Thoracic aorta (tissue), 2 donors: ENCODE data around the gene USF3. TPM values are rescaled to one million over a fixed set of nuclear protein-coding genes. Genes with fewer than 3 reads are reported as not detected.

ENCODE experiments used
- ATAC-seq: fragments of 150-250 bp; one replicate; pipeline ENCODE4 v1.8.0; 2017; ENCODE audit warnings: low read depth; ENCODE audit not compliant: insufficient number of reproducible peaks, low FRiP score
- DNase-seq: peaks from one replicate; pipeline ENCODE4 v3.0.0-alpha.2; 2020; ENCODE audit warnings: low spot score
- H3K27ac ChIP-seq, 2 donors: fragments of 200-600 bp; sonication (generic); 1 replicate in 1 of 2; 2 replicates in 1 of 2; pipeline ENCODE4 v1.5.1; 2016; ENCODE audit warnings: mild to moderate bottlenecking in 2 of 2, moderate library complexity in 2 of 2
- H3K27me3 ChIP-seq: fragments of 200-600 bp; sonication (generic); replicated peaks from 2 replicates; pipeline ENCODE4 v1.6.0; 2016; ENCODE audit warnings: mild to moderate bottlenecking; ENCODE audit not compliant: insufficient read depth
- H3K36me3 ChIP-seq: fragments of 200-600 bp; sonication (generic); one replicate; pipeline ENCODE4 v1.5.1; 2016
- H3K4me1 ChIP-seq, 2 donors: fragments of 200-600 bp; sonication (generic); 1 replicate in 1 of 2; 2 replicates in 1 of 2; pipeline versions ENCODE4 v1.5.1 to v1.6.0; 2016; ENCODE audit warnings: low read depth in 2 of 2, mild to moderate bottlenecking in 1 of 2; ENCODE audit not compliant: control insufficient read depth in 1 of 2
- H3K4me3 ChIP-seq: fragments of 200-600 bp; sonication (generic); 2 replicates; pipeline ENCODE4 v1.5.1; 2016; ENCODE audit warnings: mild to moderate bottlenecking
- H3K9me3 ChIP-seq: fragments of 200-600 bp; sonication (generic); 2 replicates; pipeline ENCODE4 v1.5.1; 2016
- CTCF ChIP-seq: fragments of 200-600 bp; sonication (generic); IDR thresholded peaks from one replicate; pipeline ENCODE4 v1.5.1; 2019; ENCODE audit warnings: antibody characterized with exemption
- total RNA-seq, 2 donors: library from RNA; depleted of rRNA; stranded (reverse); fragments of >200 nt; gene quantifications; one replicate each; pipeline versions ENCODE4 v1.1.0 to v1.2.3, GENCODE V29; 2016

USF3 gene
- total RNA-seq, 2 donors from 2014 or later, result 14.8 to 20.3 TPM

GRCh38 chr3:113717818-113718217, 21.4 kb upstream of the USF3 start:
- no peak for TF ChIP-seq CTCF
- Histone ChIP-seq H3K4me3 (no peak overlapping the region), H3K4me1 (peaks cover 7 to 14% of the 10 kb centered on the region in 2 donors), H3K27me3 (no peaks in the 10 kb centered on the region), H3K27ac (no peak overlapping the region), H3K9me3 (no peaks in the 10 kb centered on the region), H3K36me3 (peaks cover 14% of the 10 kb centered on the region)
- DNase-seq (no peak), ATAC-seq (no peak)

GRCh38 chr3:113717308-113717707, 20.9 kb upstream of the USF3 start:
- DNase-seq (no peak), ATAC-seq (no peak)
- no peak overlapping the region for H3K4me3 ChIP-seq
- no peak overlapping the region for H3K27ac ChIP-seq
- peaks cover 12% of the 10 kb centered on the region for H3K36me3 ChIP-seq
- no peak for TF ChIP-seq CTCF
- H3K9me3 ChIP-seq, result no peaks in the 10 kb centered on the region
- peaks cover 7 to 14% of the 10 kb centered on the region in 2 donors for H3K4me1 ChIP-seq
- H3K27me3 ChIP-seq, result no peaks in the 10 kb centered on the region

- no peaks in the 10 kb centered on the region for H3K27me3 ChIP-seq
- H3K27ac ChIP-seq, result no peak overlapping the region
- peaks cover 0 to 3% of the 10 kb centered on the region in 2 donors for H3K4me1 ChIP-seq
- H3K4me3 ChIP-seq, result no peak overlapping the region
- TF ChIP-seq CTCF, result no peak
- H3K36me3 ChIP-seq, result no peaks in the 10 kb centered on the region
- no peak for DNase-seq
- H3K9me3 ChIP-seq, result no peaks in the 10 kb centered on the region
- no peak for ATAC-seq
Measured at GRCh38 chr3:113714702-113715101, 18.3 kb upstream of the USF3 start.

GRCh38 chr3:113712129-113712528, 15.7 kb upstream of the USF3 start:
- ATAC-seq (no peak), DNase-seq (no peak)
- Histone ChIP-seq H3K4me1 (no peaks in the 10 kb centered on the region), H3K9me3 (no peaks in the 10 kb centered on the region), H3K4me3 (no peak overlapping the region), H3K36me3 (no peaks in the 10 kb centered on the region), H3K27me3 (no peaks in the 10 kb centered on the region), H3K27ac (no peak overlapping the region)
- TF ChIP-seq CTCF, result no peak

- no peak for DNase-seq
- Histone ChIP-seq H3K4me1 (no peaks in the 10 kb centered on the region), H3K27me3 (no peaks in the 10 kb centered on the region), H3K4me3 (no peak overlapping the region), H3K9me3 (no peaks in the 10 kb centered on the region), H3K27ac (no peak overlapping the region), H3K36me3 (no peaks in the 10 kb centered on the region)
- no peak for ATAC-seq
- TF ChIP-seq CTCF, result no peak
Measured at GRCh38 chr3:113707835-113708234, 11.4 kb upstream of the USF3 start.
